Cortex of kidney (tissue), 1 donor: ENCODE results near the gene UBR3.
"Not testable (repeated sequence)": the region's sequence is repeated elsewhere in the genome, so short reads cannot be mapped to it uniquely, and the experiment has no call there.

Experiments used
- DNase-seq: peaks from one replicate; lab custom pipeline; 2025; lab: John Stamatoyannopoulos, UW

Gene UBR3

DNA sequence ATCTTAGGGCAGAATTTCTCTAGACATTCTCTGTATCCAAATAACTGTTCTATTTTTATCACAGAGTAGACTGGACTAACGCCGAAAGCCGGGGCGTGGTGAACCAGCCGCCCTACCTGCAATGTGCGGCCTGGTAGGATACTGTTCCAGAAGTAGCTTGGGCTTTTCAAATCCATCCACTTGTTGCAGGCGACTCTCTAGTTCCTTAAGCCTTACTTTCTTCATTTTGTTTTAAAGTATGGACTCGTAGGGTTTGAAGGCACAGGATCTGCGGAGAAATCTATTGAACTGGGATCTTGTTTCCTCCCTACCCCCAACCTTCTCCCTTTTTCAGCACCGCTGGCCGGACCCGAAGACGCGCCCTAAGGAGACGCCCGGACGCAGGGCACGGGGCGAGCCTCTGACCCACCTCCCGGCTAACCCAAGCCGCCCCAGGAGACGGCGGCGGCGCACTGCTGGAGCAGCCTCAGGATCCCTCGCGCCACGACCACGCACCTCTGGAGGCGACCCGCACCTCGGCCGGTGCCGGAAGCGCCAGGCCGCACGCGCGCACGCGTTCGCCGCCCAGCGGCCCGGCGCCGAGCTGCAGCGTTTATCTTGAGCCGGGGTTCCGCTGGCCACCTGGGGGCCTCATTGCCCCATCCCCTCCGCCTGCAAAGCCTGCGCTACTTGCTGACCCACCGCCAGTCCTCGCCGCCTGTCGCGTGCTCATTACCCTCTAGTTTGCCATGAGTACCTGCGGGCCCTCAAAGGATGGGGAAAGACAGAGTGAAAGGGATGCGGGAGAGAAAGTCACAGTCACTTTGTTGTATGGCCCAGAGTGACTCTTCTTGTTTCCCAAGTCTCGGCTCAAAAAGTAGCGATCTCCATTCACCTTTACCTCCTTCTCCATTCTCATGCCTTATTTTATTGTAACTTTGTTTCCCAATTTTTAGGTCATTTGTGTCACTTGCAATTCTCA, 2.6 kb upstream of the UBR3 start, which contains the start of gene METTL5:
METTL5 (minus strand) TSS at position 533 of the 961 bp plus-strand sequence; CDS start at position 225, 308 bp downstream.
- DNase-seq: no peak

DNA sequence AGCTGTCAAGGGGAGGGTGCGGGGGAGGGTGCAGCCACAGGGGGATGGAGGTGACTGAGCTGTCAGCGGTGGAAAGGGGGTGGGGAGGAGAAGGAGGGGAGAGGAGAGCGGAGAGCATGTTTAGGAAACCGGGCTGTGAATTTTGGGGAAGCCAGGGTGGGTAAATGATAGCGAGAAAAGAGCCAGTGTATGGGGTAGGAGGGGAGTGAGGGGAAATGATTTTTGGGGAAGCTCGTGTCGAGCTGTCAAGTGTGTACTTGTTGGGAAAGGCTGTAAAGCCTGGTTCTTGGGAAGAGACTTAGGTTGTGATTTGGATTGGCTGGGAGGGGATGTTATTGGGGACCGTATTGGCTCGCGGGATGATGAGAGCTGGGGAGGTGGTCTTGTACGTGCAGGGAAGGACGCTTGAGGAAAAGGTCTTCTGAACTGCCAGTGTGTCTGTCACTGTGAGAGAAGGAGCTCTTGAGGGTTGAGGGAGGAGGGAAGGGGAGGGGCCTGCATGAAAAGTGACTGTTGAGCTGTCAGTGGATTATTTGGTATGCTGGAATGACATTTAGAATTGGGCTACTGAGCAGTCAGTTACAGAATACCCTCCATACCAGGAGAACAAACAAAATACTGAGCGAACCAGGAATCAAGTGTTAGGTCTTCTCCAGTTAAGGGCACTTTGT, 1.0 kb downstream of the UBR3 start:
- no peak for DNase-seq

DNA sequence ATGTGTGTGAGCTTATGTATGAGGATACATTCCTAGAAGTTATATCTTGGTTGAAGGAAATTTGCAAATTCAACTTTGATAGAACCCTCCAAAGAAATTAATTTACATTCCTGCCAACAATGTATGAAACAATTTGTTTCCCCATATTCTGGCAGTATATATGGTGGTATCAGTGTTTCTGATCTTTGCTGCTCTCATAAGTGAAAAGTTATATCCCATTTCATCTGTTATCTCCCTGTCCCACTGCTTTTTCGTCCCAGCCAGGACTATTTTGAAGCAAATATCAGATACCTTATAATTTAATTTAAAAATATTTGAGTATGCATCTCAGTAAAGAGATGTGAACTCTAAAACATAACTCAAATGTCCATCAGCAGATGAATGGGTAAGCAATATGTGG, 7.1 kb downstream of the UBR3 start:
- DNase-seq: no peak

DNA sequence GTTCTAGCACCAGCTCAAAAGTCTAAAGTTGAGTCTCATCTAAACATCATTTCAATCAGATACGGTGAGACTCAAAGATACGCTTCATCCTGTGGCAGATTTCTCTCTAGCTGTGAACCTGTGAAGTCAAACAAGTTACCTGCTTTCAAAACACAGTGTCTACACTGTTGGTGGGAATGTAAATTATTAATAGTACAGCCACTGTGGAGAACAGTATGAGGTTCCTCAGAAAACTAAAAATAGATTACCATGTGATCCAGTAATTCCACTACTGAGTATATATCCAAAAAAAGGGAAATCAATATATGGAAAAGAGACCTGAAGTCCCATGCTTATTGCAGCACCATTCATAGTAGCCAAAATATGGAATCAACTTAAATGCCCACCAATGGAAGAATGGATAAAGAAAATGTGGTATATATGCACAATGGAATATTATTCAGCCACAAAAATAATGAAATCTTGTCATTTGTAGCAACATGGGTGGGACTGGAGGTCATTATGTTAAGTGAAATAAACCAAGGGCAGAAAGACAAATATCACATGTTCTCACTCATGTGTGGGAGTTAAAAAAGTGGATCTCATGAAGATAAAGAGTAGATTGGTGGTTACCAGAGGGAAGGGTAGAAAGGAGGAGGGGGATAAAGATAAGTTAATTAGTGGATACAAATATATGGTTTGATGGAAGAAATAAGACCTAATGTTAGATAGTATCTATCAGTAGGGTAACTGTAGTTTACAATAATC, 11.7 kb downstream of the UBR3 start:
- no peak for DNase-seq

DNA sequence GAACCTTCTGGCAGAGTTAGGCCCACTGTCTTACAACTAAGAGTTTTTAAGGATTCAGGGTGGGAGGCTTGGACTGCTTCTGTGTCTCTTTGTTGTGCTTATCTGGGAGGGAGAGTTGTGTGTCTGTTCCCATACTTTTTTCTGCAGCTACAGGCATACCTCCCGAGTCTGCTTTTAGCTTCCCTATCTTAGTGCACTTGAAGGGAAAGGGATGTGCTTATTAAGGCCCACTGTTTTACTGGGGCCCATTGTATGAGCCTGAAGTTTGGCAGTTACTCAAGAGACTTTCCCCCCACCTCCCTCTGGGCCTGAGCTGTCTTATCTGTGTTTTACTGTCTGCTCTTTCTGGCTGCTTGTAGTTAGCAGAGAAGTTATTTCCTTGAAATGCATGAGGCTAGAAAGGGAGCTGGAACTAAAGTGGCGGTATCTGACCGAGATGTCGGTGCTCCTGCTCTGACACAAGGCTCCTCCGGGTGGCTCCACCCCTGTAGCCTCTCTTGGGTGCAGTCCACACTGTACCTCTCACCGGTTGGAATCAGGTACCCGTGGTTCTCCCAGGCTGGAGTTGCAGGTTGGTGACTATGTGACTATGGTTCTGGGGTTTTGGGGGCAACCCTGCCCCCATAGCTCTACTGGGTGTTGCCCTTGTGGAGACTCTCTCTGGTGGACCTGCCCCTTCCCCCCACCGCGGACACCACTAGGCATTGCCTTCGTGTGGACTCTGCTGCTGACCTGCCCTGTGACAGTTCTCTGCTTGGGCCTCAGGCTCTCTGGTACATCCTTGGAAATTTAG, 12.9 kb downstream of the UBR3 start:
- DNase-seq: no peak

DNA sequence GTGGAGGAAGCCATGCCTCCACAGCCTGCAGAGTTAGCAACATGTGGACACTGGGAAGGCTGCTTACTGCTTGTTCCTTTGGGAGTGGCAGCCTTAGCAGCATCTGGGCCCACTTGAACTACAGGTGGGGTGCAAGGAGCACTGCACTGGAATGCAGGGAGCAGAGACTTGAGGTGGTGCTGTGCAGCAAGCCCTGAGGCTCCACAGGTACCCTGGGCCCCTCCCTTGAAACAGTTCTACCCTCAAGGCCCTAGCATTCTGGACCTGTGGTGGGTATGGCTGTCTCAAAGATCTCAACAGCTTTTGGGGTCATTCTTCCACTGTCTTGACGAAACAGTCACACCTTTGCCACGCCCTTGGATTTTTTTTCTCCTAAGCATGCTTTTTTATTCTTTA, 13.5 kb downstream of the UBR3 start:
- DNase-seq: no peak

DNA sequence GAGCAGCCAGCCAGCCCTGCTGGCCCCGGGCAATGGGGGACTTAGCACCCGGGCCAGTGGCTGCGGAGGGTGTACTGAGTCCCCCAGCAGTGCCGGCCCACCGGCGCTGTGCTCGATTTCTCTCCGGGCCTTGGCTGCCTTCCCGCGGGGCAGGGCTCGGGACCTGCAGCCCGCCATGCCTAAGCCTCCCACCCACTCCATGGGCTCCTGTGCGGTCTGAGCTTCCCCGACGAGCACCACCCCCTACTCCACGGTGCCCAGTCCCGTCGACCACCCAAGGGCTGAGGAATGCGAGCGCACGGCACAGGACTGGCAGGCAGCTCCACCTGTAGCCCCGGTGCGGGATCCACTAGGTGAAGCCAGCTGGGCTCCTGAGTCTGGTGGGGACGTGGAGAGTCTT, 14.4 kb downstream of the UBR3 start:
- DNase-seq: not testable (repeated sequence)

DNA sequence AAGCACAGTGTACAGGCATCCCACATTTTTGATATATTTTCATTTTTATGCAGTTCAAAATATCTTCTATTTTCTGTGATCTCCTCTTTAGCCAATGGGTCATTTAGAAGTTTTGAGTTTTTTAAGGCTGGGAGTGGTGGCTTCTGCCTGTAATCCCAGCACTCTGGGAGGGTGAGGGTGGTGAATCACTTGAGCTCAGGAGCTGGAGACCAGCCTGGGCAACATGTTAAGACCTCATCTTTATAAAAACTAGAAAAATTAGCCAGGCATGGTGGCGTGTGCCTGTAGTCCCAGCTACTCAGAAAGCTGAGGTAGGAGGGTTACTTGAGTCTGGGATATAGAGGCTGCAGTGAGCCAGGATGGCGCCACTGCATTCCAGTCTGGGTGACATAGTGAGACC, 17.8 kb downstream of the UBR3 start:
- no peak for DNase-seq

DNA sequence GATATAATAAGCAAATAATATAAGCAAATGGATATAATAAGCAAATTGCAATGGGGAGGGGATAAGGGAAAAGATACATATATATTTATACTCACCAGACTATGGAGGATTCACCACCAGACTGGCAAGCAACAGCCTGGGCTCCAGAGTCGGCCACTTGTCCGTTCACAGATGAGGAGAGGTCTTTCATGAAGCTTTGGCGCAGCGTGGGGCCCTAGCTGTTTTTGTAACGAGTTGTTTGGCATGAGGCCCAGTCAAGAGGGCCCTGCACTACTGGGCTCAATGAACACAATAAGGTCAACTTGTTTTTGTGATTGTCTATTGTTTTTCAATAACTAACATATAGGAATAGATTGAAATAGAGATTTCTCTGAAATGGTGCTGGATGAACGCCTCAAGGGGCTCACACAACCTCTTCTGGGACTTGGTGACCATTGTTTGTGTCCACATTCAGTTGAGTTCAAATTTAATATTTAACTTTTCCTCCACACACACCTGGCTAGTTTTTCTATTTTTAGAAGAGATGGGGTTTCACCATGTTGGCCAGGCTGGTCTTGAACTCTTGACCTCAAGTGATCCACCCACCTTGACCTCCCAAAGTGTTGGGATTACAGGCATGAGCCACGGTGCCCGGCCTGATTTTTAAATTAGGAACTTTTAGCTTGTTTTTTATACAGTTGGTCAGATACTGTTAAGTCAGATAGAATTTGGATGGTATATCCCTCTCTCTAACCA, 21.9 kb downstream of the UBR3 start:
- DNase-seq: not testable (repeated sequence)

DNA sequence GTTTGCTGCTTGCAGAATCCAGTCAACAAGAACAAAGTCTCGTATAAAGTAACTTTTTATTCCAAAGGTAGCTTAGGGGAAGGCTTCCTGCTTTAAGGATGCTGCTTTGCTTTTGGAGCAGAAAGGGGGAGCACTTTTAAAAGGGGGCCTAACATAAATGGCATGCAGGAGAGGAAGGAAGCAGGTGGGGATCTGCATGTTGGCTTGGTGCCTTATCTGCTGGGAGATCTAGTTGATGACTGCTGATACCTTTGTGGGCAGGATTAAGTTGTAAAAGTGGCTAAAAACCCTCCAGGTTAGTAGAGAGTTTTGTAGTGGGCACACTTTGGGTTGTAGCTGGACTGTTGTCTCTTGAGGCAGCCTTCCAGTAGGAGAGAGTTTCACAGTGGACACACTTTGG, 22.5 kb downstream of the UBR3 start:
- DNase-seq: no peak

DNA sequence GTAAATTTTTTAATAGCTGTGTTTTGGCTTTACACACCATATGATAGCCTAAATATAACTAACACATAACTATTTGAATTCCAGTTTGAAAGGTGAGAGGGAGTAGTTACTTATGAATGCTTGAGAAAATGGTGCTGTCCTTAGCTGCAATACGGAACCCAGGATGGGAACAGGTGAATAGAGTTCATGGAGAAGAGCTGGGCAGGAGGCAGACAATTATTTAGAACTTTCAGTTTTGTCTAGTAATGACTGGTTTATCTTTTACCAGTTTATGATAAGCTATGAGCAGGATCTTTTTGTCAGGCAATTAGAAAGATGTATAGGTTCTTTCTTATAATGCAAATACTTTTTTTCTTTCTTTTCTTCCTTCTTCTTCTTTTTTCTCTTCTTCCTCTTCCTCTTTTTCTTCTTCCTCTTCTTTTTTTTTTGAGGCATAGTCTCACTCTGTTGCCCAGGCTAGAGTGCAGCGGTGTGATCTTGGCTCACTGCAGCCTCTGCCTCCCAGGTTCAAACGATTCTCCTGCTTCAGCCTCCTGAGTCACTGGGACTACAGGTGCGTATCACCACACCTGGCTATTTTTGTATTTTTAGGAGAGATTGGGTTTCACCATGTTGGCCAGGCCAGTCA, 25.9 kb downstream of the UBR3 start:
- no peak for DNase-seq

DNA sequence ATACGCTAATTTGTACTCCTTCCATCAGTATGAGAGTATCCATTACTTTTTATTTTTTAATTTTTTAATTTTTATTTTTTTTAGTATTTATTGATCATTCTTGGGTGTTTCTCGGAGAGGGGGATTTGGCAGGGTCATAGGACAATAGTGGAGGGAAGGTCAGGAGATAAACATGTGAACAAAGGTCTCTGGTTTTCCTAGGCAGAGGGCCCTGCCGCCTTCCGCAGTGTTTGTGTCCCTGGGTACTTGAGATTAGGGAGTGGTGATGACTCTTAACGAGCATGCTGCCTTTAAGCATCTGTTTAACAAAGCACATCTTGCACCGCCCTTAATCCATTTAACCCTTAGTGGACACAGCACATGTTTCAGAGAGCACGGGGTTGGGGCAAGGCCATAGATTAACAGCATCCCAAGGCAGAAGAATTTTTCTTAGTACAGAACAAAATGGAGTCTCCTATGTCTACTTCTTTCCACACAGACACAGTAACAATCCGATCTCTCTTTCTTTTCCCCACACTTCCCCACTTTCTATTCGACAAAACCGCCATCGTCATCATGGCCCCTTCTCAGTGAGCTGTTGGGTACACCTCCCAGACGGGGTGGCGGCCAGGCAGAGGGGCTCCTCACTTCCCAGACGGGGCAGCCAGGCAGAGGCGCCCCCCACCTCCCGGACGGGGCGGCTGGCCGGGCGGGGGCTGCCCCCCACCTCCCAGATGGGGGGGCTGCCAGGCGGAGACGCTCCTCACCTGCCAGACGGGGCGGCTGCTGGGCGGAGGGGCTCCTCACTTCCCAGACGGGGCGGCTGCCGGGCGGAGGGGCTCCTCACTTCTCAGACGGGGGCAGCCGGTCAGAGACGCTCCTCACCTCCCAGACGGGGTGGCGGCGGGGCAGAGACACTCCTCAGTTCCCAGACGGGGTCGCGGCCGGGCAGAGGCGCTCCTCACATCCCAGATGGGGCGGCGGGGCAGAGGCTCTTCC, 28.3 kb downstream of the UBR3 start:
- not testable (repeated sequence) for DNase-seq

DNA sequence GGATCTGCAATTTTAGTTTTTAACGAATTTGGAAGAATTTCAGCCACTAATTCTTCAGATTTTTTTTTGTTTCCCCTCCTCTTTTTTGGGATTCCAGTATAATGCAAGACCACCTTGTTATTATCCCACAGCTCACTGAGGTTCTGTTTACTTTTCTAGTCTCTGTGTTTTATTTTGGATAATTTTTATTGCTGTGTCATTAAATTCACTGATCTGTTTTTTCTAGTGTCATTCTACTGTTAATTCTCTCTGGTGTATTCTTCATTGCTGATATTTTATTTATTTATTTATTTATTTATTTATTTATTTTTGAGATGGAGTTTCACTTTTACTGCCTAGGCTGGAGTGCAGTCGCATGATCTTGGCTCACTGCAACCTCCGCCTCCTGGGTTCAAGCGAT, 32.2 kb downstream of the UBR3 start:
- DNase-seq: no peak

DNA sequence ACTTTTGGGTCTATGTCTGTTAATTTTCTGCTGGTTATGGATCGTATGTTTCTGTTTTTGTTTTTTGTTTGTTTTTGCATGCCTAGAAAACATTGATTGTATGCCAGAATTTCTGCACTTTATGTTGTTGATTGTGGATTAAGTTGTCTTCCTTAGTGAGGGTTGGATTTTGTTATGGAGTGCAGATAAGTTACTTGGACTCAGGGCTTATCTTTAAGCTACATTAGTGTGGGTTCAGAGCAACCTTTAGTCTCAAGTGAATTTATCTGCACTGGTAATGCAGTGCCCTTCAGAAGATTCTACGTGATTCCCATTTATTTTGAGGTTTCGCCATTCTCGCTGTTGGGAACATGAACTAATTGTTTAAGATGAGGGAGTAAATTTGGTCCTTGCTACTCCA, 32.9 kb downstream of the UBR3 start:
- no peak for DNase-seq

DNA sequence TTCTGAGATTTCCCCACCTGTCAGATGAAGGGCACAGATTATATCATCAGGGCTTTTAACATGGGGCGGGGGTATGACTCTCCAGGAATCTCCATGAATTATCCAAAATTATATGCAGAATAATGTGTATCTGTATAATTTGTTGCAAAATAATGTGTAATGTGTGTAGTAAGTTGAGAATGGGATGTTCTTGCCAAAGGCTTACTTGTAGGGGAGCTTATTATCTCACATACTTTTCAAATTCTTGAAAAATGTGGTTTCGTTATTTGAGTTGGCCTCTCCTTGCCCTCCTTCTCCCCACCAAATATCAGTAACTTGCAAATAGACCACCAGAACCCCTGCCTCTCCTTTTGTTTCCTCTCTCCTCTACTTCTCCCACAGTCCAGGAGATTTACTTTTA, 35.6 kb downstream of the UBR3 start:
- DNase-seq: no peak

DNA sequence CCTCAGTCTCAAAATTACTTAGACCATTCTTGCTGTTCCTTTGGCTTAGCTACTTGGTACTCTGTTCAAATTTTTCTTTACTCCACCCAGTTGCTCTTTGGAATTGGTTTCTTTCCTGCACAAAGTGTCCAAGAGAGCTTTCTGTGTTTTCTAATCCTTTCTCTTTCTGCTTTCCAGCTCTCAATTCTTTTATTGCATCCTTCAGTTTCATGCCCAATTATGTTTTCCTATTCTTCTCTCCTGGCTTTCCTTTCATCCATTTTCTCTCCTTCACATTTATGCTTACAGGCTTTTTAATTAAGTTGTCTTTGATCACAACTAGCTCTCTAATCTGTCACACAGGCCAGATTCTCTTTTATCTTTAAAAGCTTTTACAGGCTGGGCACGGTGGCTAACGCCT, 38.2 kb downstream of the UBR3 start:
- no peak for DNase-seq

DNA sequence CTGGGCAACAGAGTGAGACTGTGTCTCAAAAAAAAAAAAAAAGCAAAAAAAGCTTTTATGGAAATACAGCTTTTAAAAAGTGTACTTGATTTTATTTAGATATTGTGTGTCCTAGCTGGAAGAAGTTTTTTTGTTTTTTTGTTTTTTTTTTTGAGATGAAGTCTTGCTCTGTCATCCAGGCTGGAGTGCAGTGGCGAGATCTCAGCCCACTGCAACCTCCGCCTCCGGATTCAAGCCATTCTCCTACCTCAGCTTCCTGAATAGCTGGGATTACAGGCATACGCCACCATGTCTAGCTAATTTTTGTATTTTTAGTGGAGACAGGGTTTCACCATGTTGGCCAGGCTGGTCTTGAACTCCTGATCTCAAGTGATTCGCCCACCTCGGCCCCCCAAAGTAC, 39.0 kb downstream of the UBR3 start:
- not testable (repeated sequence) for DNase-seq

DNA sequence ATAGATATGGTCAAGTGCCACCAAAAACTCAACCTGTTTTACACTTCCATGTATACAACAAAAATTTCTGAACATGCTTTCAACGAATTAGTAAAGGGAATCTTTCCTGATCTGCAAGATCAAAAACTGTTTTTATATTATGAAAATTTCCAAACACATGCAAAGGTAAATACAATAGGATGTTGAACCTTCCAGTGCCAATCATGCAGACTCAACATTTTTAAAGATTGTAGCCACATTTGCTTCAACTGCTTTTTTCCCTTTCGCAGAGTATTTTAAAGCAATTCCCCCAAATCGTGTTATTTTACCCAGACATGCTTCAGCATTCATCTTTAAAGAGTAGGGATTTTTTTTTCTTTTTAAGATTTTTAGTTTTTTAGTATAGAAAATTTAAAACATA, 40.3 kb downstream of the UBR3 start:
- no peak for DNase-seq

DNA sequence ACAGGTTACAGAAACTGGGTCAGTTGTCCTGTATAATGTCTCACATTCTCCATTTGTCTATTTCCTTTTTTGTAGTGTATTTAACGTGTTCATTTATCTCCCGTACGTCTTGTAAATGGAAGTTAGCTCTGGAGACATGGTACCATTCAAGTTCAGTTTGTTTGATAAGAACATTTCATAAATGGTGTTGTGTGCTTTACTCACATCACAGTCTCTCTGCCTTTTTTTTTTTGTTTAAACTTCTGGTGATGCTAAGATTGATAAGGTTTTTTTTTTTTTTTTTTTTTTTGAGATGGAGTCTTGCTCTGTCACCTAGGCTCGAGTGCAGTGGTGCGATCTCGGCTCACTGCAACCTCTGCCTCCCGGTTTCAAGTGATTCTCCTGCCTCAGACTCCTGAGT, 41.7 kb downstream of the UBR3 start:
- no peak for DNase-seq
